Progenitor cell of endocrine pancreas (in vitro differentiated cells): ENCODE results near the gene DCTN2. TPM values are rescaled to one million over a fixed set of nuclear protein-coding genes. Genes with fewer than 3 reads are reported as not detected.
"Not testable (repeated sequence)": the region's sequence is repeated elsewhere in the genome, so short reads cannot be mapped to it uniquely, and the experiment has no call there.

Source experiments
- DNase-seq: peaks from one replicate; pipeline ENCODE4 v3.0.0; 2021; ENCODE audit warnings: low spot score; ENCODE audit not compliant: unreplicated experiment
- H3K27ac Mint-ChIP-seq: 2 replicates; pipeline ENCODE4 v1.8.0; 2021; ENCODE audit warnings: mild to moderate bottlenecking, moderate library complexity, mixed read lengths
- H3K27me3 Mint-ChIP-seq: 2 replicates; pipeline ENCODE4 v1.8.0; 2021; ENCODE audit warnings: mixed read lengths
- H3K36me3 Mint-ChIP-seq: 2 replicates; pipeline ENCODE4 v1.8.0; 2022; ENCODE audit warnings: mixed read lengths; ENCODE audit not compliant: insufficient read depth
- H3K4me1 Mint-ChIP-seq: 2 replicates; pipeline ENCODE4 v1.8.0; 2021; ENCODE audit warnings: low read depth, mixed read lengths
- H3K4me3 Mint-ChIP-seq: 2 replicates; pipeline ENCODE4 v1.8.0; 2021; ENCODE audit warnings: low read depth, mild to moderate bottlenecking, moderate library complexity, mixed read lengths
- H3K9me3 Mint-ChIP-seq: 2 replicates; pipeline ENCODE4 v1.8.0; 2021; ENCODE audit warnings: low read depth, mixed read lengths
- CTCF ChIP-seq: fragments of 200-600 bp; sonication (generic); IDR thresholded peaks from one replicate; pipeline ENCODE4 v1.5.0; 2021; ENCODE audit warnings: antibody characterized with exemption, mild to moderate bottlenecking; ENCODE audit not compliant: unreplicated experiment
- total RNA-seq: library from RNA; stranded (reverse); gene quantifications from 2 replicates; pipeline ENCODE4 v1.2.1, GENCODE V29; 2021

Gene DCTN2
- total RNA-seq, 1 donor from 2014 or later = 144 TPM

- Mint-ChIP-seq H3K4me1 (no peaks in the 10 kb centered on the region), H3K9me3 (no peaks in the 10 kb centered on the region), H3K27ac (no peak overlapping the region), H3K4me3 (no peak overlapping the region), H3K36me3 (no peaks in the 10 kb centered on the region), H3K27me3 (no peaks in the 10 kb centered on the region)
- no peak for TF ChIP-seq CTCF
- no peak for DNase-seq
Measured at GRCh38 chr12:57576613-57577160, 29.7 kb upstream of the DCTN2 start.

DNA sequence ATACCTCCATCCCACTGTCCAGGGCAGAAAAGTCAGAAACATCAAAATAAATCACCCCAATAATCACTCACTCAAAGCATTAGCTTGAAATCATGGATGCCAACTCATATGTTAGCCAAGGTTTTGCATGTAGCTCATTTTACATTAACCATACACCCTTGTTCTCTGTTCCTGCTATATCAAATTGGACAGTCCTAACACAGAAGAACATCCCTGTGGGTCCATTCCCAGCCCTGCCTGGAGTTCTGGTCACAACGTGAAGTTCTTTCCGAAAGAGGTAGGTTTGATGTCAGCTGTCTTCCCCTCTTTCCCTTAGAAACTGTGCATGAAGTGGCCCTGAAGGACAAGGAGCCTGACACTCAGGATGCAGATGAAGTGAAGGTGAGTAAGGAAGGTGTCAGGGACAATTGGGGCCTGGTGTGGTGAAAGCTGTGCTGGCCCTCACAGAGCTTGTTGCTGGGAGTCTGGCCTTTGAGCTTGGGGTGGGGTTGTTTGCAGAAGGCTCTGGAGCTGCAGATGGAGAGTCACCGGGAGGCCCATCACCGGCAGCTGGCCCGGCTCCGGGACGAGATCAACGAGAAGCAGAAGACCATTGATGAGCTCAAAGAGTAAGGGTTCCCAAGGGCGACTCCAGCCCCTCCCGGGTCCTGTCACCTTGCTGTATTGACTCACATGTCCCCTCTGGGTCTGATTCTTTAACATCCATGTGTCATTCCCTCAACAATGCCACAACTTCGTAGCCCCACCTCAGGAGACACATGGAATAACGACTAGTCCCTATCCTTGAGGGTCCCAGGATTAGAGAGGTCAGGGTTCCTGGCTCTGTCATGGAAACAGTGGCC lies 29.0 kb upstream of the DCTN2 start:
- no peaks in the 10 kb centered on the region for H3K27me3 Mint-ChIP-seq
- H3K27ac Mint-ChIP-seq = no peak overlapping the region
- H3K4me3 Mint-ChIP-seq = no peak overlapping the region
- no peaks in the 10 kb centered on the region for H3K36me3 Mint-ChIP-seq
- no peak for DNase-seq
- no peak for TF ChIP-seq CTCF
- no peaks in the 10 kb centered on the region for H3K9me3 Mint-ChIP-seq
- H3K4me1 Mint-ChIP-seq = no peaks in the 10 kb centered on the region

- H3K9me3 Mint-ChIP-seq = no peaks in the 10 kb centered on the region
- no peak for TF ChIP-seq CTCF
- DNase-seq = no peak
- H3K4me1 Mint-ChIP-seq = no peaks in the 10 kb centered on the region
- no peak overlapping the region for H3K4me3 Mint-ChIP-seq
- no peaks in the 10 kb centered on the region for H3K27me3 Mint-ChIP-seq
- H3K27ac Mint-ChIP-seq = no peak overlapping the region
- no peaks in the 10 kb centered on the region for H3K36me3 Mint-ChIP-seq
Measured at GRCh38 chr12:57574795-57575194, 27.8 kb upstream of the DCTN2 start.

DNA sequence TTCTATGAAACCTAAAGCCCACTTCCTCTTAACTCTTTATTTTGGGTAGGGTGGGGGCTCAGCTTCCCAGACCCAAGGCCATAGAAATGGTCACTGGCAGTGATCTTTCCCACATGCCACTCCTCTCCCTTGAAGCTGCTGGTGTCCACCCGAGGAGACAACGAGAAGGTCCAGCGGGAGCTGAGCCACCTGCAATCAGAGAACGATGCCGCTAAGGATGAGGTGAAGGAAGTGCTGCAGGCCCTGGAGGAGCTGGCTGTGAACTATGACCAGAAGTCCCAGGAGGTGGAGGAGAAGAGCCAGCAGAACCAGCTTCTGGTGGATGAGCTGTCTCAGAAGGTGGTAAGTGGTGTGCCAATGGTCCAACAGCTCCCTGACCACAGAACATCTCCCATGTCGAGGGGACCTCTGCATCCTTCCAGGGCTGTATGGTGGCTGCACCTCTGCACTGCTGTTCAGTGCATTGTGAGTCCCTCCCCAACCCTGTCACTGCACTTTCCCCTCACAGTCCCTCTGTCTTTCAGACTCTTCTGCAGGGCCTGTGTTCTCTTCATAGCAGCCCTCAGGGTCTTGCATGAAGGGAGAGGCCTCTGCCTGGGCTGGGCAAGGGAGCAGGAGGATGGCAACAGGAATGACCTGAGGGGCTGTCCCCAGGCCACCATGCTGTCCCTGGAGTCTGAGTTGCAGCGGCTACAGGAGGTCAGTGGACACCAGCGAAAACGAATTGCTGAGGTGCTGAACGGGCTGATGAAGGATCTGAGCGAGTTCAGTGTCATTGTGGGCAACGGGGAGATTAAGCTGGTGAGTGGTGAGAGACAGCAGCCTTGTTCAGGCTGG lies 25.2 kb upstream of the DCTN2 start:
- Mint-ChIP-seq H3K27me3 (no peaks in the 10 kb centered on the region), H3K9me3 (no peaks in the 10 kb centered on the region), H3K4me1 (no peaks in the 10 kb centered on the region), H3K27ac (no peak overlapping the region), H3K36me3 (no peaks in the 10 kb centered on the region), H3K4me3 (no peak overlapping the region)
- DNase-seq = no peak
- no peak for TF ChIP-seq CTCF

DNA sequence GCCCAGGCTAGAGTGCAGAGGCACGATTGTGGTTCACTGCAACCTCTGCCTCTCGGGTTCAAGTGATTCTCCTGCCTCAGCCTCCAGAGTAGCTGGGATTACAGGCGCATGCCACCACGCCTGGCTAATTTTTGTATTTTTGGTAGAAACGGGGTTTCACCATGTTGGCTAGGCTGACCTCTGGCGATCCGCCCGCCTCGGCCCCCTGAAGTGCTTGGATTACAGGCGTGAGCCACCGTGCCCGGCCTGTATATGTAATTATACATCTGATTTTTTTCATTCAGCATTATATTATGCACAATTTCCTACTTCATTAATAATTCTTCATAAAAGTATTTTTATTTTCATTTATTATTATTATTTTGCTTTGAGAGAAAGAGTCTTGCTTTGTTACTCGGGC lies 23.4 kb upstream of the DCTN2 start:
- H3K4me1 Mint-ChIP-seq, H3K27me3 Mint-ChIP-seq, H3K27ac Mint-ChIP-seq, DNase-seq, H3K36me3 Mint-ChIP-seq, H3K4me3 Mint-ChIP-seq, H3K9me3 Mint-ChIP-seq: not testable (repeated sequence)
